ENCODE data around the gene KCNMA1. TPM values are rescaled to one million over a fixed set of nuclear protein-coding genes. Genes with fewer than 3 reads are reported as not detected.

Gene KCNMA1
- total RNA-seq, 1 donor from 2014 or later: not detected

DNA sequence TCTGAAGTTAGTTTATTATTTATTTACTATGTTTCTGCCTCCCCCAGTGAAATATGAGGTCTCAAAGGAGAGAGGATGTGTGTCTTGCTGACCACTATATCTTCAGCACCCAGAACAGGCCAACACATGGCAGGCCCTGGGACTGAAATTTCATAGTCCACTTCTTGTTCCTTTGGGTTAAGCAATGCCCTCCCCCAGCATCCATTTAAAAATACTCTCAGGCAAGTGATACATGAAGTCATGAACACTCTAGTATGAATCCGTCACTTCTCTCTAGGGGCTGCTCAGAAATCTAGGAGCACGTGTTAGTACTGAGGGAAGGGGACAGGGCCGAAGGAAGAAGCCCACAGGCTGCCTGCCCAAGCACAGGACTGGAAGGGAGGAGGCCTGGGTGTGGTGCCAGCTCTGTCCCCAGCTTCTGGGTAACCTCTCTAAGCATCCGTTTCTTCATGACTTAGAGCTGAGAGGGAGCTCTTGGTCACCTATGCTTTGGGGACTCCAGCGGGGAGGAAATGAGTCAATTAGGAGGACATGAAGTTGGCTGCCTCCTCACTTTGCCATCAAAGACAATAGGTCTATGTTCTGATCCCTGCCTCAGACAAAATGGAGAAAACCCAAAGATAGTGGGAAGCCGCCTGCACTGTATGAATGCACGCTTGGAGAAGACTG is 119.2 kb downstream of the KCNMA1 start:
- Mint-ChIP-seq H3K36me3 (ENCODE audit: low read depth) (no peaks in the 10 kb centered on the region), H3K9me3 (no peaks in the 10 kb centered on the region), H3K4me1 (no peaks in the 10 kb centered on the region), H3K27ac (no peak overlapping the region), H3K27me3 (peaks cover 2% of the 10 kb centered on the region), H3K4me3 (no peak overlapping the region)
- intact Hi-C loops (cut with micrococcal nuclease): no loop called here
- DNase-seq: no peak

DNA sequence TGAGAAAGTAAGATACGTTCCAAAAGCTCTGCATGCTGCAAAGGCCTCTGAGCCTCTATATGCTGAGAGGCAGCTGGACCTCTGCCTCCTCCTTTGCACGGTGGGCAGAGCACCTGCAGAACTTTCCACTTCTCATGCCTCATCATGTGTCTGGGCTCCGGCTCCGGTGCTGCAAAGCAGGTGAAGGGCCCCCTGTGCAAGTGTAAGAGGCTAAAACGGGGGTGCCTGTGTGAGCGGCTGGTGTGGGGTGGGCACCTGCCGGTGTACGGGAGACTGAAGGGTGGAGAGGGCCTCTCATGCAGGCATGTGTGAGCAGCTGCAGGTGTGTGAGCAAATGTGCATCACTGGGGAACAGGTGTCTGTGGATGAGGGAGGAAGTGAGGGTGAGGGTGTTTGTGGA is 121.0 kb downstream of the KCNMA1 start:
- Mint-ChIP-seq H3K4me3 (no peak overlapping the region), H3K36me3 (ENCODE audit: low read depth) (no peaks in the 10 kb centered on the region), H3K4me1 (no peaks in the 10 kb centered on the region), H3K27me3 (no peaks in the 10 kb centered on the region), H3K27ac (no peak overlapping the region), H3K9me3 (no peaks in the 10 kb centered on the region)
- intact Hi-C loops (cut with micrococcal nuclease): no loop called here
- DNase-seq: no peak

DNA sequence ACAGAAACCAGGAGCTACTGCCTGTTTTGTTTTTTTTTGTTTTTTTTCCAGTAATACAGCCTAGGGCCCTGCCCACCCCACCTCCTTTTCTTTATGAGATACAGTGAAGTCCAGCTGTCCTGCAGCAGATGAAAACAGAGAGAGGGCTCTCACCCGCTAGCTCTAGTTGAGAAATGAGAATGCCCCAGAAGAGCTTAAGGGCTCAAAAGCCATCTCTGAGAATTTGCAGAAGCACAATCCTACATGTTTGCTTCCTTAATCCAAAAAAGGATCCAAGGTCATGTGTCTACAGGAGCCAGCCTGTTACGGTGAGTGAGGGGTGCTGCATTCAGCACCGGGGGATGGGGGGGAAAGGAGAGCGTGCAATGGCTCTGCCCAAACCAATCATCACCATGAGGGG is 122.7 kb downstream of the KCNMA1 start:
- Mint-ChIP-seq H3K4me1 (no peaks in the 10 kb centered on the region), H3K36me3 (ENCODE audit: low read depth) (no peaks in the 10 kb centered on the region), H3K27me3 (no peaks in the 10 kb centered on the region), H3K9me3 (no peaks in the 10 kb centered on the region), H3K27ac (no peak overlapping the region), H3K4me3 (no peak overlapping the region)
- intact Hi-C loops (cut with micrococcal nuclease): no loop called here
- no peak for DNase-seq

GRCh38 chr10:77513781-77514331 is 123.8 kb downstream of the KCNMA1 start:
- no peaks in the 10 kb centered on the region for H3K9me3 Mint-ChIP-seq
- H3K27ac Mint-ChIP-seq: no peak overlapping the region
- no peaks in the 10 kb centered on the region for H3K4me1 Mint-ChIP-seq
- H3K27me3 Mint-ChIP-seq: no peaks in the 10 kb centered on the region
- no peak overlapping the region for H3K4me3 Mint-ChIP-seq
- DNase-seq: no peak
- no peaks in the 10 kb centered on the region for H3K36me3 Mint-ChIP-seq (ENCODE audit: low read depth)
- intact Hi-C loops (cut with micrococcal nuclease): no loop called here

GRCh38 chr10:77513220-77513619 is 124.4 kb downstream of the KCNMA1 start:
- H3K27ac Mint-ChIP-seq: no peak overlapping the region
- no peaks in the 10 kb centered on the region for H3K4me1 Mint-ChIP-seq
- H3K9me3 Mint-ChIP-seq: no peaks in the 10 kb centered on the region
- no peaks in the 10 kb centered on the region for H3K36me3 Mint-ChIP-seq (ENCODE audit: low read depth)
- intact Hi-C loops (cut with micrococcal nuclease): no loop called here
- no peaks in the 10 kb centered on the region for H3K27me3 Mint-ChIP-seq
- no peak overlapping the region for H3K4me3 Mint-ChIP-seq
- DNase-seq: no peak

GRCh38 chr10:77512219-77512578 is 125.4 kb downstream of the KCNMA1 start:
- Mint-ChIP-seq H3K4me1 (no peaks in the 10 kb centered on the region), H3K27me3 (no peaks in the 10 kb centered on the region), H3K4me3 (no peak overlapping the region), H3K27ac (no peak overlapping the region), H3K36me3 (ENCODE audit: low read depth) (no peaks in the 10 kb centered on the region), H3K9me3 (no peaks in the 10 kb centered on the region)
- no peak for DNase-seq
- intact Hi-C loops (cut with micrococcal nuclease): no loop called here

DNA sequence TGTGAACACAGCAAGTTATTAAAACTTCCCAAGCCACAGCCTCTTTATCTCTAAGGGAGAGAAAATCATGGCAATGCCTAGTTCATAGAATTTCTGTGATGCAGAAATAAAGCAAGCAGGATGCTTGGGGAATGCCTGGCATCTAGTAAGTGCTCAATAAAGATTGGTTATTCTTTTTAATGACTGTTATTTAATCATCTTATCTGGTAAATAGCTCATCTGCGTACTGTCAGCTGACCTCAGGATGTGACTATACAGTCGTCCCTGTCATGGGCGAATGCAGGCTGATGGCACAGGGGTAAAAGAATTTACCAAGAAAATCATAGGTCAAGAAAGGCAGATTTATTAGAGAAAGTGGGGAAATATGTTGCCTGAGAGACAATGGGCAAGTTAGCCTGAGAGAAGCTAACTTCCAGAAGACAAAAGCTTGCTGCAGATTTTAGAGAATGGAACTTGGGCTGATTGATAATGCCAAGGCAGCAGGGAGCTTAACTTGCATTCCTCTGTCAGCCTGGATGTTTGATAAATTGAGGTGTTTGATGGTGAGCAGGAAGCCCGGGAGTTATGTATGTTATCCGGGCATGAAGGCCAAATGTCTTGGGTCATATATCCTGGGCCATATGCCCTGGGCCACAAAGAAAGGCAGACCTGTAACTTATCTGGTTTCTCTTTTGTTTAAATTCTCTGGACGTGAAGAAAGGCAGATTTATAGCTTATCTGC is 126.0 kb downstream of the KCNMA1 start:
- Mint-ChIP-seq H3K36me3 (ENCODE audit: low read depth) (no peaks in the 10 kb centered on the region), H3K27ac (no peak overlapping the region), H3K27me3 (no peaks in the 10 kb centered on the region), H3K9me3 (no peaks in the 10 kb centered on the region), H3K4me1 (no peaks in the 10 kb centered on the region), H3K4me3 (no peak overlapping the region)
- no peak for DNase-seq
- intact Hi-C loops (cut with micrococcal nuclease): no loop called here

DNA sequence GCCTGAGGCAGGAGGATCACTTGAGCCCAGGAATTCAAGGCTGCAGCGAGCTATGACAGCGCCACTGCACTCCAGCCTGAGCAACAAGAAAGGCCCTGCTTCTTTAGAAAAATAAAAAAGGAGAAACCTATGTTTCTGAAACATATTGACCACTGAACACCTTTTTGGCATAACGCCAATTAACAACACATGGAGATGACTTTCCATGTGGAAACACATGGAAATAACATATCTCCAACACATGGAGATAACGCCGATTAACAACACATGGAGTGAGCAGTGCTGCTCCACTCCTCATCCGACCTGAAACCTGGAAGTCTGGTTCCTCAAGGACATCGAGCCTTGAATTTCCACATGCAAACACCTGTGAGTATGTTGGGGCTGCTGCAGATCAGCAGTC is 126.9 kb downstream of the KCNMA1 start:
- Mint-ChIP-seq H3K9me3 (no peaks in the 10 kb centered on the region), H3K27ac (no peak overlapping the region), H3K36me3 (ENCODE audit: low read depth) (no peaks in the 10 kb centered on the region), H3K4me1 (no peaks in the 10 kb centered on the region), H3K4me3 (no peak overlapping the region), H3K27me3 (no peaks in the 10 kb centered on the region)
- intact Hi-C loops (cut with micrococcal nuclease): no loop called here
- no peak for DNase-seq

GRCh38 chr10:77510294-77510693 is 127.3 kb downstream of the KCNMA1 start:
- intact Hi-C loops (cut with micrococcal nuclease): no loop called here
- no peak overlapping the region for H3K27ac Mint-ChIP-seq
- H3K27me3 Mint-ChIP-seq: no peaks in the 10 kb centered on the region
- H3K9me3 Mint-ChIP-seq: no peaks in the 10 kb centered on the region
- H3K4me1 Mint-ChIP-seq: no peaks in the 10 kb centered on the region
- H3K4me3 Mint-ChIP-seq: no peak overlapping the region
- H3K36me3 Mint-ChIP-seq (ENCODE audit: low read depth): no peaks in the 10 kb centered on the region
- DNase-seq: no peak

DNA sequence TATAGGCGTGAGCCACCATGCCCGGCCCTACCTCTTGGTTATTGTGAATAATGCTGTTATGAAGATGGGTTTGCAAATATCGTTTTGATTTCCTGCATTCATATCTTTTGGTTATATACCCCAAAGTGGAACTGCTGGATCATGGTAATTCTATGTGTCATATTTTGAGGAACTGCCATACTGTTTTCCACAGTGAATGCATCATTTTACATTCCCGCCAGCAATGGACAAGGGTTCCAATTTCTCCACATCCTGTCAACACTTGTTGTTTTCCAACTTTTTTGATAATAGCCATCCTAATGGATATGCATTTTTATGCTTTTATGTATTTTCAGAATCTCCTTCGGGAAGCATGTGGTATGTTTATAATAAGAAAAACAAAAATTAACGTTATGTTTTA is 128.2 kb downstream of the KCNMA1 start:
- intact Hi-C loops (cut with micrococcal nuclease): no loop called here
- no peaks in the 10 kb centered on the region for H3K4me1 Mint-ChIP-seq
- no peak overlapping the region for H3K27ac Mint-ChIP-seq
- no peaks in the 10 kb centered on the region for H3K36me3 Mint-ChIP-seq (ENCODE audit: low read depth)
- no peak for DNase-seq
- no peak overlapping the region for H3K4me3 Mint-ChIP-seq
- H3K9me3 Mint-ChIP-seq: no peaks in the 10 kb centered on the region
- H3K27me3 Mint-ChIP-seq: no peaks in the 10 kb centered on the region

DNA sequence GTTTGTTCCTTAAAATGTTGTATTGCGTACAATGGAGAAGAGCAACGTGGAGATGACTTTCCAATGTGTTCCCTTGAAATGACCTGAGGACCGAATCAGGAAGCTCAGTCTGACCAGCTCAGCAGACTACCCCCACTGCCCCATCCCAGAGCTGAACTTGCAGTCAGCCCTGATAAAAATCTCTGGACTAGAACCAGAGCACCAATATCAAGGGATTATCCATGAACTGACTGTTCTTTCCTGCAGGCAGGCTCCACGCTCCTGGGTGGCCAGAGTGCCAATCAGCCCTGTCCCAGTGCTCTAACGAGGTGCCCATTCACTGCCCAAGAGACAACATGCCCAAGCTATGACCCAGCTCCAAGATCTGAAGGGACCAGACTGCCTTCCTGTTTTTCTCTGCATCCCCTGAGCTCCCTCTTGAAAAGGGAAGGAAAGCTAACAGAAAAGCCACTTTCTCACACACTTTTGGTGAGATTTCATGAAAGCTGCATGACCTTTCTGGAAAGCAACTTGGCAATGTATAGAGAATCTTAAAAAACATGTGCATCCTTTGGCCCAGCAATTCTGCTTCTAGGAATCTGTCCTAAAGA is 130.2 kb downstream of the KCNMA1 start:
- Mint-ChIP-seq H3K9me3 (no peaks in the 10 kb centered on the region), H3K27ac (no peak overlapping the region), H3K4me1 (no peaks in the 10 kb centered on the region), H3K27me3 (no peaks in the 10 kb centered on the region), H3K4me3 (no peak overlapping the region), H3K36me3 (ENCODE audit: low read depth) (no peaks in the 10 kb centered on the region)
- no peak for DNase-seq
- intact Hi-C loops (cut with micrococcal nuclease): no loop called here

- Mint-ChIP-seq H3K27me3 (no peaks in the 10 kb centered on the region), H3K4me1 (peaks cover 2% of the 10 kb centered on the region), H3K27ac (no peak overlapping the region), H3K4me3 (no peak overlapping the region), H3K36me3 (ENCODE audit: low read depth) (no peaks in the 10 kb centered on the region), H3K9me3 (no peaks in the 10 kb centered on the region)
- intact Hi-C loops (cut with micrococcal nuclease): no loop called here
- DNase-seq: no peak
Observed at GRCh38 chr10:77506517-77507200, 130.9 kb downstream of the KCNMA1 start.

GRCh38 chr10:77505431-77506334 is 131.9 kb downstream of the KCNMA1 start:
- no peak overlapping the region for H3K27ac Mint-ChIP-seq
- no peaks in the 10 kb centered on the region for H3K36me3 Mint-ChIP-seq (ENCODE audit: low read depth)
- no peak for DNase-seq
- intact Hi-C loops (cut with micrococcal nuclease): no loop called here
- H3K27me3 Mint-ChIP-seq: no peaks in the 10 kb centered on the region
- H3K9me3 Mint-ChIP-seq: no peaks in the 10 kb centered on the region
- no peak overlapping the region for H3K4me3 Mint-ChIP-seq
- peaks cover 2% of the 10 kb centered on the region for H3K4me1 Mint-ChIP-seq
